Stimulated activated CD4-positive, alpha-beta T cell treated with anti-CD3 and anti-CD28 coated beads, TNF-alpha, amount 100 ng/mL, for 4 hours (primary cell): ENCODE results near the gene TEAD1.

ENCODE experiments used
- DNase-seq, 3 experiments: peaks; one replicate each; pipeline ENCODE4 v3.0.0-alpha.2; 2020; ENCODE audit warnings: low read depth in 3 of 3

TEAD1 gene

GRCh38 chr11:12809864-12810567 is 135.8 kb downstream of the TEAD1 start:
- DNase-seq: no peak

- DNase-seq: no peak
Measured at GRCh38 chr11:12810568-12810894, 136.3 kb downstream of the TEAD1 start.

- no peak for DNase-seq
Measured at GRCh38 chr11:12811861-12812260, 137.6 kb downstream of the TEAD1 start.

GRCh38 chr11:12812849-12813248 is 138.6 kb downstream of the TEAD1 start:
- DNase-seq: no peak

GRCh38 chr11:12813371-12814225 is 139.4 kb downstream of the TEAD1 start:
- no peak for DNase-seq

GRCh38 chr11:12815129-12815480 is 140.9 kb downstream of the TEAD1 start:
- DNase-seq: no peak

GRCh38 chr11:12815931-12816494 is 141.8 kb downstream of the TEAD1 start:
- no peak for DNase-seq

GRCh38 chr11:12817681-12818332 is 143.6 kb downstream of the TEAD1 start:
- DNase-seq: no peak

GRCh38 chr11:12818333-12819015 is 144.3 kb downstream of the TEAD1 start:
- no peak for DNase-seq

GRCh38 chr11:12822392-12823022 is 148.3 kb downstream of the TEAD1 start:
- no peak for DNase-seq

GRCh38 chr11:12824281-12825041 is 150.2 kb downstream of the TEAD1 start:
- no peak for DNase-seq

- no peak for DNase-seq
Measured at GRCh38 chr11:12826441-12826840, 152.2 kb downstream of the TEAD1 start.

- no peak for DNase-seq
Measured at GRCh38 chr11:12827369-12827768, 153.1 kb downstream of the TEAD1 start.

- DNase-seq: no peak
Measured at GRCh38 chr11:12827929-12828812, 153.9 kb downstream of the TEAD1 start.

GRCh38 chr11:12829131-12829530 is 154.9 kb downstream of the TEAD1 start:
- DNase-seq: no peak

GRCh38 chr11:12829540-12830314 is 155.5 kb downstream of the TEAD1 start:
- no peak for DNase-seq

- no peak for DNase-seq
Measured at GRCh38 chr11:12831471-12832202, 157.4 kb downstream of the TEAD1 start.
